ENCODE results near the gene CAP1. TPM values are rescaled to one million over a fixed set of nuclear protein-coding genes. Genes with fewer than 3 reads are reported as not detected.

The CAP1 gene
- total RNA-seq, 1 experiment from 2014 or later, result 354 TPM

GRCh38 chr1:40049725-40050124 lies 9.2 kb downstream of the CAP1 start:
- no TSS peak for BruUV-seq (replicated peaks)
- H2AFZ ChIP-seq, result no peak overlapping the region
- H3K4me3 ChIP-seq, result no peak overlapping the region
- POLR2A ChIA-PET (ENCODE audit: unreplicated experiment), result interaction anchor here (0.5 to 0.6 kb wide), 3 partner anchors 9 to 237 kb away, joined by 5 to 7 read pairs (median 5); no protein-coding TSS in a partner anchor
- no peak overlapping the region for H3K27ac ChIP-seq
- H3K4me2 ChIP-seq, result no peak overlapping the region
- H4K20me1 ChIP-seq (ENCODE audit: insufficient read depth), result peaks cover 49% of the 10 kb centered on the region
- H3K9me3 ChIP-seq (ENCODE audit: insufficient read depth, low read depth), result no peaks in the 10 kb centered on the region
- H3K9me2 ChIP-seq (ENCODE audit: insufficient read depth), result no peaks in the 10 kb centered on the region
- CTCF ChIA-PET, result interaction anchor here (0.6 kb wide), 1 partner anchor 325 kb away, joined by 3 read pairs; no protein-coding TSS in a partner anchor
- peak in 1 of 2 experiments; percentile 16 for DNase-seq
- peaks cover 18% of the 10 kb centered on the region; the same call in 1 of the 2 replicates for H3K36me3 ChIP-seq (ENCODE audit: low read depth)
- H3K79me2 ChIP-seq (ENCODE audit: low read depth), result peaks cover 94% of the 10 kb centered on the region
- intact Hi-C loops (cut with micrococcal nuclease; ENCODE audit: unreplicated experiment), result no loop called here
- H3K4me1 ChIP-seq (replicated peaks; ENCODE audit: insufficient read depth), result no peaks in the 10 kb centered on the region
- H3K27me3 ChIP-seq (ENCODE audit: insufficient read depth, low read depth), result no peaks in the 10 kb centered on the region
- no peak for TF ChIP-seq CTCF (conservative IDR thresholded peaks at IDR 0.05)
- TF ChIP-seq EZH2 (IDR thresholded peaks at IDR 0.05; ENCODE audit: low read depth), result no peak
- peaks cover 16% of the 10 kb centered on the region for H3F3A ChIP-seq (ENCODE audit: insufficient read depth, low read depth)

GRCh38 chr1:40050863-40051262 lies 10.3 kb downstream of the CAP1 start:
- TF ChIP-seq EZH2 (IDR thresholded peaks at IDR 0.05; ENCODE audit: low read depth) (no peak), CTCF (conservative IDR thresholded peaks at IDR 0.05) (no peak)
- intact Hi-C loops (cut with micrococcal nuclease; ENCODE audit: unreplicated experiment), result no loop called here
- BruUV-seq (replicated peaks), result no TSS peak
- Histone ChIP-seq H3K27ac (no peak overlapping the region), H3K4me1 (replicated peaks; ENCODE audit: insufficient read depth) (no peaks in the 10 kb centered on the region), H2AFZ (no peak overlapping the region), H3K36me3 (ENCODE audit: low read depth) (peaks cover 14% of the 10 kb centered on the region; the same call in 1 of the 2 replicates), H3K4me2 (no peak overlapping the region), H3F3A (ENCODE audit: insufficient read depth, low read depth) (peaks cover 15% of the 10 kb centered on the region), H3K79me2 (ENCODE audit: low read depth) (peaks cover 94% of the 10 kb centered on the region), H3K9me3 (ENCODE audit: insufficient read depth, low read depth) (no peaks in the 10 kb centered on the region), H4K20me1 (ENCODE audit: insufficient read depth) (peaks cover 39% of the 10 kb centered on the region), H3K9me2 (ENCODE audit: insufficient read depth) (no peaks in the 10 kb centered on the region), H3K27me3 (ENCODE audit: insufficient read depth, low read depth) (no peaks in the 10 kb centered on the region), H3K4me3 (no peak overlapping the region)
- no peak for DNase-seq
- POLR2A ChIA-PET (ENCODE audit: unreplicated experiment), result no interaction called here
- CTCF ChIA-PET, result no interaction called here

- no peaks in the 10 kb centered on the region for H3K9me2 ChIP-seq (ENCODE audit: insufficient read depth)
- H3K4me2 ChIP-seq, result no peak overlapping the region
- intact Hi-C loops (cut with micrococcal nuclease; ENCODE audit: unreplicated experiment), result no loop called here
- no peak overlapping the region for H3K4me3 ChIP-seq
- H3K27me3 ChIP-seq (ENCODE audit: insufficient read depth, low read depth), result no peaks in the 10 kb centered on the region
- peak in 1 of 2 experiments; percentile 25 for DNase-seq
- POLR2A ChIA-PET (ENCODE audit: unreplicated experiment), result no interaction called here
- CTCF ChIA-PET, result no interaction called here
- peaks cover 14% of the 10 kb centered on the region; the same call in 1 of the 2 replicates for H3K36me3 ChIP-seq (ENCODE audit: low read depth)
- no TSS peak for BruUV-seq (replicated peaks)
- no peak overlapping the region for H3K27ac ChIP-seq
- H3K4me1 ChIP-seq (replicated peaks; ENCODE audit: insufficient read depth), result peaks cover 16% of the 10 kb centered on the region
- no peak overlapping the region for H2AFZ ChIP-seq
- H3K79me2 ChIP-seq (ENCODE audit: low read depth), result peaks cover 95% of the 10 kb centered on the region
- H3F3A ChIP-seq (ENCODE audit: insufficient read depth, low read depth), result peaks cover 25% of the 10 kb centered on the region
- H4K20me1 ChIP-seq (ENCODE audit: insufficient read depth), result peaks cover 21% of the 10 kb centered on the region
- H3K9me3 ChIP-seq (ENCODE audit: insufficient read depth, low read depth), result no peaks in the 10 kb centered on the region
- no peak for TF ChIP-seq CTCF (conservative IDR thresholded peaks at IDR 0.05)
- TF ChIP-seq EZH2 (IDR thresholded peaks at IDR 0.05; ENCODE audit: low read depth), result no peak
These were observed 12.8 kb downstream of the CAP1 start for GRCh38 chr1:40053138-40053887.
